ENCODE measurements around the gene MAPK6. TPM values are rescaled to one million over a fixed set of nuclear protein-coding genes. Genes with fewer than 3 reads are reported as not detected.
A peak's percentile ranks its signal among the peaks of the same experiment; 100 is the strongest.

Gene MAPK6
- total and polyA plus RNA-seq, 9 of the 15 experiments (the other 6 are each of a cell fraction or from before 2014, with no cell fraction given), result 28.5 to 97.1 (median 74.0) TPM

GRCh38 chr15:52078876-52079700, 60.1 kb downstream of the MAPK6 start (continued):
- TF ChIP-seq REST (IDR thresholded peaks at IDR 0.05; ENCODE audit: borderline replicate concordance), result peak; percentile 71
- TF ChIP-seq REST (CRISPR knock-in tag; IDR thresholded peaks at IDR 0.05; ENCODE audit: low read depth), result no peak
- TF ChIP-seq CTCF (IDR thresholded peaks at IDR 0.05 in 2 of 3, conservative IDR thresholded peaks at IDR 0.05 in 1 of 3; ENCODE audit: insufficient read depth in 2 of 3, low read depth in 1 of 3, low read length in 3 of 3), result peak; percentile 84 to 89 (median 85)
- no peak for TF ChIP-seq POLR2A (conservative IDR thresholded peaks at IDR 0.05)
- TF ChIP-seq SP1 (CRISPR knock-in tag; IDR thresholded peaks at IDR 0.05), result no peak
- TF ChIP-seq BRD4 (IDR thresholded peaks at IDR 0.05), result no peak
- TF ChIP-seq ADNP (tag; IDR thresholded peaks at IDR 0.05), result no peak
- TF ChIP-seq CC2D1A (IDR thresholded peaks at IDR 0.05), result peak; percentile 26; the same call in 1 of the 2 replicates
- TF ChIP-seq SMARCB1 (IDR thresholded peaks at IDR 0.05; ENCODE audit: insufficient read length, low read depth), result no peak
- TF ChIP-seq RNF219 (CRISPR knock-in tag; IDR thresholded peaks at IDR 0.05), result no peak
- no peak for TF ChIP-seq ZNF224 (CRISPR knock-in tag; IDR thresholded peaks at IDR 0.05)
- no peak for TF ChIP-seq ZNF445 (CRISPR knock-in tag; IDR thresholded peaks at IDR 0.05; ENCODE audit: low read depth)
- TF ChIP-seq CTCFL (IDR thresholded peaks at IDR 0.05; ENCODE audit: borderline replicate concordance, insufficient read depth, low read depth, low read length, poor library complexity, severe bottlenecking), result peak; percentile 86

Data from K562 (cell line).